ENCODE results near the gene REM1.

DNA sequence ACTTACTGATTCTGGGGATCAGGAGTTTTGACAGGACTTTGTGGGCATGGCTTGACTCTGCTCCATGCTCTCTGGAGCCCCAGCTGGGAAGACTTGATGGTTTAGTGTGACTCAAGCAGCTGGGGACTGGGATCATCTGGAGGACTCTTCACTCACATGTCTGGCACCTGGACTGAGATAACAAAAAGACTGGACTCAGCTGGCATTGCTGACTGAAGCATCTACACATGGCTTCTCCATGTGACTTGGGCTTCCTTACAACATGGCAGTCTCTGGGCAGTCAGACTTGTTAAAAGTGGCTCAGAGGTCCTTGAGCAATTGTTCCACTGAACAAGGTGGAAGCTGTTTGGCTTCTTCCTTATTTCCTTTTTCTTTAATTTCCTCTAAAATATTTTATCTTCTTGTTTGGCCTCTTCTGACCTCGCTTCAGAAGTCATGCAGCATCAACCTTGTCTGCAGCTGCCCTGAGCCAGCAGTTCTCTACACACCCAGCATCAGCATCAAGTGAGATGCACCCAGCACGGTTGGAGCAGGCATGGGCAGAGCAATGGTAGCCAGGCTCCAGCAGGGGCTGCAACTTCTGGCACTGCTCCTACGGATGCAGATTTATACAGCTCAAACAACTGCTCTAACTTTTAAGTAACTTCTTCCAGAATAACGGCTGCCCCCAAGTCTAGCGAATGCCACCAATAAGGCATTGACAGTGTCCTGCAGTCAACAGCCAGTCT lies 33.6 kb downstream of the REM1 start:
- TF ChIP-seq, protein P1, sequence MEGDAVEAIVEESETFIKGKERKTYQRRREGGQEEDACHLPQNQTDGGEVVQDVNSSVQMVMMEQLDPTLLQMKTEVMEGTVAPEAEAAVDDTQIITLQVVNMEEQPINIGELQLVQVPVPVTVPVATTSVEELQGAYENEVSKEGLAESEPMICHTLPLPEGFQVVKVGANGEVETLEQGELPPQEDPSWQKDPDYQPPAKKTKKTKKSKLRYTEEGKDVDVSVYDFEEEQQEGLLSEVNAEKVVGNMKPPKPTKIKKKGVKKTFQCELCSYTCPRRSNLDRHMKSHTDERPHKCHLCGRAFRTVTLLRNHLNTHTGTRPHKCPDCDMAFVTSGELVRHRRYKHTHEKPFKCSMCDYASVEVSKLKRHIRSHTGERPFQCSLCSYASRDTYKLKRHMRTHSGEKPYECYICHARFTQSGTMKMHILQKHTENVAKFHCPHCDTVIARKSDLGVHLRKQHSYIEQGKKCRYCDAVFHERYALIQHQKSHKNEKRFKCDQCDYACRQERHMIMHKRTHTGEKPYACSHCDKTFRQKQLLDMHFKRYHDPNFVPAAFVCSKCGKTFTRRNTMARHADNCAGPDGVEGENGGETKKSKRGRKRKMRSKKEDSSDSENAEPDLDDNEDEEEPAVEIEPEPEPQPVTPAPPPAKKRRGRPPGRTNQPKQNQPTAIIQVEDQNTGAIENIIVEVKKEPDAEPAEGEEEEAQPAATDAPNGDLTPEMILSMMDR (IDR thresholded peaks at IDR 0.05), result no peak
- TF ChIP-seq ZFX (IDR thresholded peaks at IDR 0.05; ENCODE audit: borderline replicate concordance), result no peak
